ENCODE data around the gene PKLR. TPM values are rescaled to one million over a fixed set of nuclear protein-coding genes. Genes with fewer than 3 reads are reported as not detected.

PKLR gene
- total and polyA plus RNA-seq, 2 of the 8 experiments (the other 6 are each of a cell fraction or from before 2014, with no cell fraction given): 2.3 to 7.5 TPM

- TF ChIP-seq, protein P1, sequence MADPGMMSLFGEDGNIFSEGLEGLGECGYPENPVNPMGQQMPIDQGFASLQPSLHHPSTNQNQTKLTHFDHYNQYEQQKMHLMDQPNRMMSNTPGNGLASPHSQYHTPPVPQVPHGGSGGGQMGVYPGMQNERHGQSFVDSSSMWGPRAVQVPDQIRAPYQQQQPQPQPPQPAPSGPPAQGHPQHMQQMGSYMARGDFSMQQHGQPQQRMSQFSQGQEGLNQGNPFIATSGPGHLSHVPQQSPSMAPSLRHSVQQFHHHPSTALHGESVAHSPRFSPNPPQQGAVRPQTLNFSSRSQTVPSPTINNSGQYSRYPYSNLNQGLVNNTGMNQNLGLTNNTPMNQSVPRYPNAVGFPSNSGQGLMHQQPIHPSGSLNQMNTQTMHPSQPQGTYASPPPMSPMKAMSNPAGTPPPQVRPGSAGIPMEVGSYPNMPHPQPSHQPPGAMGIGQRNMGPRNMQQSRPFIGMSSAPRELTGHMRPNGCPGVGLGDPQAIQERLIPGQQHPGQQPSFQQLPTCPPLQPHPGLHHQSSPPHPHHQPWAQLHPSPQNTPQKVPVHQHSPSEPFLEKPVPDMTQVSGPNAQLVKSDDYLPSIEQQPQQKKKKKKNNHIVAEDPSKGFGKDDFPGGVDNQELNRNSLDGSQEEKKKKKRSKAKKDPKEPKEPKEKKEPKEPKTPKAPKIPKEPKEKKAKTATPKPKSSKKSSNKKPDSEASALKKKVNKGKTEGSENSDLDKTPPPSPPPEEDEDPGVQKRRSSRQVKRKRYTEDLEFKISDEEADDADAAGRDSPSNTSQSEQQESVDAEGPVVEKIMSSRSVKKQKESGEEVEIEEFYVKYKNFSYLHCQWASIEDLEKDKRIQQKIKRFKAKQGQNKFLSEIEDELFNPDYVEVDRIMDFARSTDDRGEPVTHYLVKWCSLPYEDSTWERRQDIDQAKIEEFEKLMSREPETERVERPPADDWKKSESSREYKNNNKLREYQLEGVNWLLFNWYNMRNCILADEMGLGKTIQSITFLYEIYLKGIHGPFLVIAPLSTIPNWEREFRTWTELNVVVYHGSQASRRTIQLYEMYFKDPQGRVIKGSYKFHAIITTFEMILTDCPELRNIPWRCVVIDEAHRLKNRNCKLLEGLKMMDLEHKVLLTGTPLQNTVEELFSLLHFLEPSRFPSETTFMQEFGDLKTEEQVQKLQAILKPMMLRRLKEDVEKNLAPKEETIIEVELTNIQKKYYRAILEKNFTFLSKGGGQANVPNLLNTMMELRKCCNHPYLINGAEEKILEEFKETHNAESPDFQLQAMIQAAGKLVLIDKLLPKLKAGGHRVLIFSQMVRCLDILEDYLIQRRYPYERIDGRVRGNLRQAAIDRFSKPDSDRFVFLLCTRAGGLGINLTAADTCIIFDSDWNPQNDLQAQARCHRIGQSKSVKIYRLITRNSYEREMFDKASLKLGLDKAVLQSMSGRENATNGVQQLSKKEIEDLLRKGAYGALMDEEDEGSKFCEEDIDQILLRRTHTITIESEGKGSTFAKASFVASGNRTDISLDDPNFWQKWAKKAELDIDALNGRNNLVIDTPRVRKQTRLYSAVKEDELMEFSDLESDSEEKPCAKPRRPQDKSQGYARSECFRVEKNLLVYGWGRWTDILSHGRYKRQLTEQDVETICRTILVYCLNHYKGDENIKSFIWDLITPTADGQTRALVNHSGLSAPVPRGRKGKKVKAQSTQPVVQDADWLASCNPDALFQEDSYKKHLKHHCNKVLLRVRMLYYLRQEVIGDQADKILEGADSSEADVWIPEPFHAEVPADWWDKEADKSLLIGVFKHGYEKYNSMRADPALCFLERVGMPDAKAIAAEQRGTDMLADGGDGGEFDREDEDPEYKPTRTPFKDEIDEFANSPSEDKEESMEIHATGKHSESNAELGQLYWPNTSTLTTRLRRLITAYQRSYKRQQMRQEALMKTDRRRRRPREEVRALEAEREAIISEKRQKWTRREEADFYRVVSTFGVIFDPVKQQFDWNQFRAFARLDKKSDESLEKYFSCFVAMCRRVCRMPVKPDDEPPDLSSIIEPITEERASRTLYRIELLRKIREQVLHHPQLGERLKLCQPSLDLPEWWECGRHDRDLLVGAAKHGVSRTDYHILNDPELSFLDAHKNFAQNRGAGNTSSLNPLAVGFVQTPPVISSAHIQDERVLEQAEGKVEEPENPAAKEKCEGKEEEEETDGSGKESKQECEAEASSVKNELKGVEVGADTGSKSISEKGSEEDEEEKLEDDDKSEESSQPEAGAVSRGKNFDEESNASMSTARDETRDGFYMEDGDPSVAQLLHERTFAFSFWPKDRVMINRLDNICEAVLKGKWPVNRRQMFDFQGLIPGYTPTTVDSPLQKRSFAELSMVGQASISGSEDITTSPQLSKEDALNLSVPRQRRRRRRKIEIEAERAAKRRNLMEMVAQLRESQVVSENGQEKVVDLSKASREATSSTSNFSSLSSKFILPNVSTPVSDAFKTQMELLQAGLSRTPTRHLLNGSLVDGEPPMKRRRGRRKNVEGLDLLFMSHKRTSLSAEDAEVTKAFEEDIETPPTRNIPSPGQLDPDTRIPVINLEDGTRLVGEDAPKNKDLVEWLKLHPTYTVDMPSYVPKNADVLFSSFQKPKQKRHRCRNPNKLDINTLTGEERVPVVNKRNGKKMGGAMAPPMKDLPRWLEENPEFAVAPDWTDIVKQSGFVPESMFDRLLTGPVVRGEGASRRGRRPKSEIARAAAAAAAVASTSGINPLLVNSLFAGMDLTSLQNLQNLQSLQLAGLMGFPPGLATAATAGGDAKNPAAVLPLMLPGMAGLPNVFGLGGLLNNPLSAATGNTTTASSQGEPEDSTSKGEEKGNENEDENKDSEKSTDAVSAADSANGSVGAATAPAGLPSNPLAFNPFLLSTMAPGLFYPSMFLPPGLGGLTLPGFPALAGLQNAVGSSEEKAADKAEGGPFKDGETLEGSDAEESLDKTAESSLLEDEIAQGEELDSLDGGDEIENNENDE (IDR thresholded peaks at IDR 0.05; ENCODE audit: insufficient replicate concordance, low read length): no peak
- TF ChIP-seq MAFK (IDR thresholded peaks at IDR 0.05; ENCODE audit: low read depth, low read length) (no peak), CBX8 (IDR thresholded peaks at IDR 0.05; ENCODE audit: borderline replicate concordance, low read depth, low read length) (no peak), POLR2AphosphoS5 (IDR thresholded peaks at IDR 0.05; ENCODE audit: low read depth, low read length) (no peak), GABPA (IDR thresholded peaks at IDR 0.05; ENCODE audit: borderline replicate concordance, insufficient read depth, low read length) (no peak), HDAC2 (IDR thresholded peaks at IDR 0.05; ENCODE audit: borderline replicate concordance in 1 of 2, low read depth in 2 of 2, low read length in 2 of 2) (no peak), CEBPB (IDR thresholded peaks at IDR 0.05; ENCODE audit: low read depth, low read length) (no peak), KDM4A (IDR thresholded peaks at IDR 0.05; ENCODE audit: low read depth, low read length, severe bottlenecking) (no peak), POLR2A (IDR thresholded peaks at IDR 0.05; ENCODE audit: control extremely low read depth in 1 of 2, low read depth in 2 of 2, low read length in 2 of 2) (no peak), SUZ12 (IDR thresholded peaks at IDR 0.05; ENCODE audit: low read length) (no peak), SP4 (IDR thresholded peaks at IDR 0.05; ENCODE audit: low read length) (no peak)
- TF ChIP-seq, protein P2, sequence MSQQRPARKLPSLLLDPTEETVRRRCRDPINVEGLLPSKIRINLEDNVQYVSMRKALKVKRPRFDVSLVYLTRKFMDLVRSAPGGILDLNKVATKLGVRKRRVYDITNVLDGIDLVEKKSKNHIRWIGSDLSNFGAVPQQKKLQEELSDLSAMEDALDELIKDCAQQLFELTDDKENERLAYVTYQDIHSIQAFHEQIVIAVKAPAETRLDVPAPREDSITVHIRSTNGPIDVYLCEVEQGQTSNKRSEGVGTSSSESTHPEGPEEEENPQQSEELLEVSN (IDR thresholded peaks at IDR 0.05): no peak
Measured at GRCh38 chr1:155285063-155285462, 16.2 kb downstream of the PKLR start (continued).

Measured in H1 (cell line).